ENCODE measurements around the gene DUS1L.
A peak's percentile ranks its signal among the peaks of the same experiment; 100 is the strongest.
"Not testable (repeated sequence)": the region's sequence is repeated elsewhere in the genome, so short reads cannot be mapped to it uniquely, and the experiment has no call there.

The DUS1L gene

GRCh38 chr17:82038796-82039409, 26.7 kb downstream of the DUS1L start:
- not testable (repeated sequence) for DNase-seq

- no peak for DNase-seq
Observed at GRCh38 chr17:82037889-82038195, 27.8 kb downstream of the DUS1L start.

GRCh38 chr17:82037092-82037888, 28.3 kb downstream of the DUS1L start, which contains the start of gene DCXR:
DCXR (minus strand) TSS chr17:82037697; CDS start chr17:82037682, 15 bp downstream.
- peak; percentile 95 to 98 for DNase-seq

GRCh38 chr17:82036634-82037091, 28.9 kb downstream of the DUS1L start:
- no peak for DNase-seq

GRCh38 chr17:82035956-82036633, 29.5 kb downstream of the DUS1L start:
- DNase-seq: no peak

- no peak for DNase-seq
Observed at GRCh38 chr17:82035488-82035887, 30.1 kb downstream of the DUS1L start.

- no peak for DNase-seq
Observed at GRCh38 chr17:82034371-82035011, 31.1 kb downstream of the DUS1L start.

GRCh38 chr17:82033359-82034085, 32.1 kb downstream of the DUS1L start:
- no peak for DNase-seq

GRCh38 chr17:82031885-82032627, 33.5 kb downstream of the DUS1L start:
- DNase-seq: peak in 1 of 2 donors; percentile 67

- peak in 1 of 2 donors; percentile 34 for DNase-seq
Observed at GRCh38 chr17:82031303-82031884, 34.2 kb downstream of the DUS1L start, which contains the start of gene RAC3. RAC3 (plus strand) TSS chr17:82031678; CDS start chr17:82031762, 84 bp downstream.

GRCh38 chr17:82030470-82031302, 34.9 kb downstream of the DUS1L start:
- peak; percentile 81 to 86 for DNase-seq

GRCh38 chr17:82029990-82030469, 35.6 kb downstream of the DUS1L start:
- no peak for DNase-seq

- DNase-seq: no peak
Observed at GRCh38 chr17:82029391-82029790, 36.2 kb downstream of the DUS1L start.

- DNase-seq: no peak
Observed at GRCh38 chr17:82028966-82029365, 36.6 kb downstream of the DUS1L start.

GRCh38 chr17:82028246-82028645, 37.4 kb downstream of the DUS1L start:
- no peak for DNase-seq

- DNase-seq: no peak
Observed at GRCh38 chr17:82025401-82026107, 40.0 kb downstream of the DUS1L start.

- no peak for DNase-seq
Observed at GRCh38 chr17:82024859-82025258, 40.7 kb downstream of the DUS1L start.

GRCh38 chr17:82023447-82024241, 42.0 kb downstream of the DUS1L start:
- peak in 1 of 2 donors; percentile 40 for DNase-seq

All from stimulated activated CD4-positive, alpha-beta T cell treated with anti-CD3 and anti-CD28 coated beads, Interleukin-2, amount 100 ng/mL, for 24 hours (primary cell).